HG03558 (cell line): ENCODE measurements around the gene CYB5R3.
"Not testable (repeated sequence)": the region's sequence is repeated elsewhere in the genome, so short reads cannot be mapped to it uniquely, and the experiment has no call there.

Source experiments
- ATAC-seq: cut with Tn5 transposase; IDR thresholded peaks from one replicate; pipeline ENCODE4 v1.9.1; 2021; ENCODE audit warnings: moderate number of reproducible peaks; ENCODE audit not compliant: unreplicated experiment; ENCODE audit errors: extremely low read depth

Gene CYB5R3

DNA sequence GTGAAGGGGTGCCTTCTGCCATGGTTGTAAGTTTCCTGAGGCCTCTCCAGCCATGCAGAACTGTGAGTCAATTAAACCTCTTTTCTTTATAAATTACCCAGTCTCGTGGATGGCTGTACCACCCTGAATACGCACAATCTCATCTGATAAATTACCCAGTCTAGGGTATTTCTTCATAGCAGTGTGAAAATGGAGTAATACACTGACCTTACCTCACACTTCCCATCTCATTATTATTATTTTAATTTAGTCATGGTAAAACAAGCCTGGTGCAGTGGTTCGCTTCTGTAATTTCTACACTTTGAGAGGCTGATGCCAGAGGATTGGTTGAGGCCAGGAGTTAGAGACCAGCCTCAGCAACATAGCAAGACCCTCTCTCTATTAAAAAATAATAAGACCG is 30.5 kb upstream of the CYB5R3 start:
- ATAC-seq, result no peak

DNA sequence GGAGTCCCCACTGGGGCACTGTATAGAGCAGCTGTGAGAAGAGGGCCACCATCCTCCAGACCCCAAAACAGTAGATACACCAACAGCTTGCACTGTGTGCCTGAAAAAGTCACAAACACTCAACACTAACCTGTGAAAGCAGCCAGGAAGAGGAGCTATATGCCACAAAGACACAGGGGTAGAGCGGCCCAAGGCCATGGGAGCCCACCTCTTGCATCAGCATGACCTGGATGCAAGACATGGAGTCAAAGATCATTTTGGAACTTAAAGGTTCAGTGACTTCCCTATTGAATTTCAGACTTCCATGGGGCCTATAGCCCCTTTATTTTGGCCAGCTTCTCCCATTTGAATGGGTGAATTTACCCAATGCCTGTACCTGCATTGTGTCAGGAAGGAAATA is 29.7 kb upstream of the CYB5R3 start:
- no peak for ATAC-seq

DNA sequence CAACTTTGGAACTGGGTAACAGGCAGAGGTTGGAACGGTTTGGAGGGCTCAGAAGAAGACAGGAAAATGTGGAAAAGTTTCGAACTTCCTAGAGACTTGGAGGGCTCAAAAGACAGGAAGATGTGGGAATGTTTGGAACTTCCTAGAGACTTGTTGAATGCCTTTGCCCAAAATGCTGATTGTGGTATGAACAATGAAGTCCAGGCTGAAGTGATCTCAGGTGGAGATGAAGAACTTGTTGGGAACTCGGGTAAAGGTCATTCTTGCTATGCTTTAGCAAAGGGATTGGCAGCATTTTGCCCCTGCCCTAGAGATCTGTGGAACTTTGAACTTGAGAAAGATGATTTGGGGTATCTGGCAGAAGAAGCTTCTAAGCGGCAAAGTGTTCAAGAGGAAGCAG is 28.7 kb upstream of the CYB5R3 start:
- not testable (repeated sequence) for ATAC-seq

DNA sequence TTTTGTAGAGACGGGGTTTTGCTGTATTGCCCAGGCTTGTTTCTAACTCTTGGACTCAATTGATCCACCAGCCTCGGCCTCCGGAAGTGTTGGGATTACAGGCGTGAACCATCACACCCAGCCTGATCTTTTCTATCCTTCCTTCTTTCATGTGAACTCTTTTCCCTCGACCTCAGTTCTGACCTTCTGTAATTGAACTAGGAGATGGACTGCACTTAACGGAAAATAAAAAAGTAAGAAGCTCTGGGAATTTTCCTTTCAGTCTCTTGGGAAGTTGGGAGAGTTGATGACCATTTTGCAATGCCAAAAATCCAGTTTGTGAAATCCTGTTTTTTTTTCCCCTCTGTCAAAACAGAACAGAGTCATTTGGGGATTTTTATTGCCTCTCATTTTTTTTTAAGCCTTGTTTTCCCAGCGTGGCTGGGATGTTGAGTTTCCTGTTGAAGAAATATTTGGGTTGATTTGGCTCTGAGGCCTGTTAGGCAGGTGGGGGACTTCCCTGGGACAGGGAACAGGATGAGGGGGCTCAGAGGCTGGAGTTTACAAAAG is 26.9 kb upstream of the CYB5R3 start:
- no peak for ATAC-seq

DNA sequence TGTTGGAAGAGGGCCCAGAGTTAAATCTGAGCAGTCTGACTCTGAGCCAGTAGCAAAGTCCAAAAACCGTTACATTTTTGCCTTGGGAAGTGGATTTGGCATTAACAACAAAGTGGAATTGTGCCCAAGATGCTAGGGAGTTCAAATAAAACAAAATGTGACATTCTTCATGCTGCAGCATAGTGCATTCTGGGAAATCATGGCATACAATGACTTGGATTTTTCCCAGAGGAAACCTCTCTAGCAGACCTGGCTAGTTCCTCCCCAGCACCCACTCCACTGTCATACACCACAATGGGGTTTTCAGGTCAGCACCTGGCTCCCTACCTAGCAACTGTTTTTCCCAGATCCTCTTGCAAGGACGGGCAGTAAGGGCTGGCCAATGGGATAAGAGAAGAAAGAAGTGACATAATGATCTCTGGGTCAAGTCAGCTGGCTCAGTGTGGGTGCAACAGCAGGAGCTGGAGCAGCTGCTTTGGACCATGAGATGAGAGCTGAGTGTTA is 24.8 kb upstream of the CYB5R3 start:
- ATAC-seq, result no peak

DNA sequence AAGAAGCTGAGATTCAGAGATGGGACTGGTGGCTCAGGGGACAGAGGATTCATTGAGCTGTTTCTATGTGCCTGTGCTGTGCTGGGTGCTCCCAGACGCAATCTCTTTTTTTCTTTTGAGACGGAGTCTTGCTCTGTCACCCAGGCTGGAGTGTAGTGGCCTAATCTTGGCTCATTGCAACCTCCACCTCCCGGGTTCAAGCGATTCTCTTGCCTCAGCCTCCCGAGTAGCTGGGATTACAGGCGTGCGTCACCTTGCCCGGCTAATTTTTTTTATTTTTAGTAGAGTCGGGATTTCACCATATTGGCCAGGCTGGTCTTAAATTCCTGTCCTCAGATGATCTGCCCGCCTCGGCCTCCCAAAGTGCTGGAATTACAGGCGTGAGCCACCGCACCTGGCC is 23.9 kb upstream of the CYB5R3 start:
- not testable (repeated sequence) for ATAC-seq

DNA sequence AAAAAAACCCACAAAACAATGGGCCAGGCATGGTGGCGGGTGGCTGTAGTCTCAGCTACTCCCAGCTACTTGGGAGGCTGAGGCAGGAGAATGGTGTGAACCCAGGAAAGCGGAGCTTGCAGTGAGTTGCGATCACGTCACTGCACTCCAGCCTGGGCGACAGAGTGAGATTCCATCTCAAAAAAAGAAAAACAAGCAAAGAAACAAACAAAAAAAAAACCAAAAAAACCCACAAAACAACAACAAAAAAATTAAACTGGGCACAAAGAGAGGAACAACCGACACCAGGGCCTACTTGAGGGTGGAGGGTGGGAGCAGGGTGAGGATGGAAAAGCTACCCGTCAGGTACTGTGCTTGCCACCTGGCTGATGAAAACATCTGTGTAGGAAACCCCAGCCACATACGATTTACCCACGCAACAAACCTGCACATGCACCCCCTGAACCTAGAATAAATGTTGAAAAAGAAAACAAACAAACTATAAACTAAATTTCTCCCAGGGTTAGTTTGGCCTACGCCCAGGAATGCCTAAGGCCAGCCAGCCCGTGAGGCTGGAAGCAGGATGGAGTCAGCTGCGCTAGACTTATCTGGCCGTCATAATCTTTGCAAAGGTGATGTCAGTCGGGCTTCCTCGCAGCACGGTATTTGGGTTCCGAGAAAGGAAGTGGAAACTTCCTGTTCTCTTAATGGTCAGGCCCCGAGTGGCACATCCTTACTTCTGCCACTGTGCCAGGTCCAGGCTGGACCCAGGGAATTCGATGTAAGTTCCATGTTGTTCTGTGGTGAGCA is 21.9 kb upstream of the CYB5R3 start:
- ATAC-seq, result no peak

DNA sequence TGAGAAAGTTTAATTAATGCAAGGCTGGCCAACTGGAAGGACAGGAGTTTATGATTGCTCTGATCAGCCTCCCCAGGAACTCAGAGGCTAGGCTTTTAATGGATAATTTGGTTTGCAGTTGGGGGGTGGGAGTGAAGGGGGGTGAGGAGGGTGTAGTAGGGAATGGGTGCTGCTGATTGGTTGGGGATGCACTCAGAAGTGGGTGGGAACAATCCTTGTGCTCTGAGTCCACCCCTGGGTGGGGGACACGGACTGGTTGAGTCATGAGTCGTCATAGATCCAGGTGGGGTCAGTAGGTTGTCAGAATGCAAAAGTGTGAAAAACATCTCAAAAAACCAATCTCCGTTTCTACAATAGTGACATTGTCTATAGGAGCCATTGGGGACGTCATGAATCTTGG is 20.9 kb upstream of the CYB5R3 start:
- ATAC-seq, result no peak

DNA sequence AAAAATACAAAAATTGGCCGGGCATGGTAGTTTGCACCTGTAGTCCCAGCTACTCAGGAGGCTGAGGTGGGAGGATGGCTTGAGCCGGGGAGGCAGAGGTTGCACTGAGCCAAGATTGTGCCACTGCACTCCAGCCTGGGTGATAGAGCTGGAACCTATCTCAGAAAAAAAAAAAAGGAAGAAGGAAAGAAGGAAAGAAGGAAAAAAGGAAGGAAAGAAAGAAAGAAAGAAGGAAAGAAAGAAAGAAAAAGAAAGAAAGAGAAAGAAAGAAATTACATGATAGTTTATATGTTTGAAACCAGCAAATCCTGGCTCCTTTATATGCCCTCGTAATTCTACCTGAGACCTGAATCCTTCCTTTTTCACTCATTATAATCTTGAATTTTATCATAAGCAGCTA is 17.2 kb upstream of the CYB5R3 start:
- ATAC-seq, result not testable (repeated sequence)

DNA sequence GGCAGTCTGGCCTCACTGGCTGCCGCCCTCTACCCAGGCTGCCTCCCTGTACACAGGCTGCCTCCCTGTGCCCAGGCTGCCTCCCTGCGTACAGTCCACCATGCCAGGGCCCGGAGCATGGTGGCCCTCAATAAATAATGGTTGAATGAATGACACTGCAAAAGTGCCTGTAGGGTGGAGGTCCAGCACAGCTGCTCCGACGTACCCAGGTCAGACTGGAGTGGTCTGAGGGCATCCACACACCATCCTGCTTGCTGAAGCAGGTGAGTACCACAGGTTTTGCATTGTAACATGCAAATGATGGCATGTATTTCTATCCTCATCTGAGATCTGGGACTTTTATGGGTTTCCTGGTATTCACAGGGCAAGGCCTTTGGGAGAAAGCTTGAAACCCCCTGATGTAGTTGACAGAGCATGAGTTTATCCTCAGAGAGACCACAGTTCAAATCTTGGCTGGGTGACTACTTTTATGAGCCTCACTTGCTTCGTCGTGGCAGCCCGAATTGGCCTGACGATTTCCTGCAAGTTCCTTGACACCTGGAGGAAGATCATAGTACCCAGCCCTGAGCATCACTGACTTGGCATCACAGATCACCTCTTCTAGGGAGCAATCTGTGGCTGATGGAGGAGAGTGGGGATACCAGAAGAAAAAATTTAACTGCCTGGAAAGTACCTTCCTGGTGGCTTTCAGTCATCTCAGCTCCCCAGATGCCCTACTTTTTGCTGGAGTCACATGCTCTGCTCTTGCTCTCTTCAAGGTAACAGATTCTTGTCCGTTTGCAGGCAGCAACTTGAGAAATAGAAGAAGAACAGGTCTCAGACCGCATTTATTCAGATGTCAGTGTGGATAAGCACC is 16.0 kb upstream of the CYB5R3 start:
- no peak for ATAC-seq

DNA sequence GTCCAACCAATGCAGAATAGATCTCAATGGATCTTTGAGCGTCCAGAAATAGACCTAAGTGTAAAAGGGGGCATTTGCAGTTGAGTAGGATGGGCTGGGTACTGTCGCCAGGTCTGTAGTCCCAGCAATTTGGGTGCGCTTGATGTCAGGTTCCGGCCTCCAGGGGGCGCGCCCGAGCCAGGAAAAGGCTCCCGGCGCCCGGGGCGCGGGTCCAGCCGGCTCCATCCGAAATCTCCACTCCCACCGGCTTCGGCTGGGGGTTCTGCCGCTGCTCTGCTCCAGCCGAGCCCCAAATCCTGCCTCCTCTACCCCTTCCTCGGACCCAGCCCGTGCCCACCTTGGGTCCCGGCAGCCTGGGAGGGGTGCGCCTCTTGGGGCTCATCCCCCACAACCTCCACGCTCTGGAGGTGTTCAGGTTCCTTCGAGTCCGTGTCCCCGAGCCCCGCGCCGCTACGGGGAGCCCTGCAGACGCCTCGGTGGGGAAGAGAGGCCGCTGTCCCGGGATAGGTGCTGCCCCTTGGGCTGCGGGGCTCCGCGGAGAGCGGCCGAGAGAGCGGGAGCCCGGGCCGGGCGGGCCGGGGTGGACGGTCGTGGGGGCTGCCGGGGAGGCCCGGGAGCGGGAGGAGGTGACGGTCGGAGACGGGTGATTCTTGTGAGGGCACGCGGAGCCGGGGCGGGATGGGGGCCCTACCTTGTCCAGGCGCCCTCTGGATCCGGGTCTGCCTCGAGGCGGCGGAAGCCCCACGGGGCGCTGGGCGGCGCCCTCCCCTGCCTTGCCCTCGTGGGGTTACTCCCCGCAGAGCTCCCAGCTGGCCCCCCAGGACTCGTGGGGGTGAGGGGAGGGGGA is 13.0 kb upstream of the CYB5R3 start:
- no peak for ATAC-seq

DNA sequence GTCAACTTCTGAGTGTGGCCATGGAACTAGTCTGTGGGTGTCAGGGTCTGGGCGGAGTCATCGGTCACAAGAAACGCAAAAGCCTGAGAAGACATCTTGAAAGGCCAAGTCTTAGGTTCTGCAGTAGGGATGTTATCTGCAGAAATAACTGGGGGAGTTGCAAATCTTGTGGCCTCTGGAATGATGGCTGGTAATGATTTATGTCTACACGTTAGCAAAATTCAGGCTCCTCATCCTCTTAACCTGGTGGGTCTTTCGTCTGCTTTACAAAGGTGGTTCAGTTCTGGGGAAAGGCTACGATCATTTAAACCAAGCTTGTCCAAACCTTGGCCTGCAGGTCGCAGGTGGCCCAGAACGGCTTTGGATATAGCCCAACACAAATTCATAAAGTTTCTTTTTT is 7.4 kb upstream of the CYB5R3 start:
- ATAC-seq, result no peak

DNA sequence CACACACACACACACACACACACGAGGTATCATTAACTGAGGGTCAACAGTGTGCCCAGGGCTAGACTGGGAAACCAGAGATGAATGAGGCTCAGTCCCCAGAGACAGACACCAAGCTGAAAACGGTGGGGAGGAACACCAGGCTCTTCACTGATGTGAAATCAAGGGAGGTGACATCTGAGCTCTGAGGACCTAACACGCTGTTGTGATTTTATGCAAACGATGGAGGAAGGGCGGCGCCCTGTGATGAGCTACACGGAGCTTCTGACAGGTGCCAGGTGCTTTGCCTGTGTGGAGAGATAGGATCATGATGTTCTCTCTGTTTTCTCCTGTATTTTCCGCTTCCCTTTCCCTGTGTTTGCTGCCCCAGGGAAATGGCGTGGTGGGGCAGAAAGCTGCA is 6.5 kb upstream of the CYB5R3 start:
- ATAC-seq, result no peak

DNA sequence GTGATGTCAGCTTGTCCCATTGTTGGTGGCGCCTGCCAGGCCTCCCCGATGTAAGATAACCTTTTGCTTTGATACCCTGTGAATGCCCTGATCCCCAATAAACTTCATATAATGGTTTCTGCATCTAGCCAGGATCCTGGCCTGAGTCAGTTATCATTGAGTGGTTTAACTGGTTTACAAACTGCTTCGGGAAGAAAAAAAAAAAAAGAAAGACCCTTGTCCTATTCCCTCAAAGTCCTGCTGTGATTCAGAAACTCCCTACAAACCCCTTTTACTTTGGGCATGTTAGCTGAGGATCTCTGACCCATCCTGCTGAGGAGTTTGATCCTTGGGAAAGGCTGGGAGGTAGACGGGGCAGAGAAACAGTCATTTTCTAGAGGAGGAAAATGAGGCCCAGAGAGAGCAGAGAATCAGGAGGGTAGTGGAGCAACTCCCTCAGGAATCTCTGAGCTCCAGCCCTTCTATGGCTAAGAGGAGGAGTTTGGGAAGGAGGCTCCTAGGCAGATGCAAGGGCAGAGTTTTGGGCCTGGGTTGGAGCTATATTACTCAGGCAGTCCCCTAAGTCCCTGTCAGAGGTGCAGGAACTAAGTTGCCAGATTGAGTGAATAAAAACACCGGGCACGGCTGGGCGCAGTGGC is 5.4 kb upstream of the CYB5R3 start:
- ATAC-seq, result no peak

DNA sequence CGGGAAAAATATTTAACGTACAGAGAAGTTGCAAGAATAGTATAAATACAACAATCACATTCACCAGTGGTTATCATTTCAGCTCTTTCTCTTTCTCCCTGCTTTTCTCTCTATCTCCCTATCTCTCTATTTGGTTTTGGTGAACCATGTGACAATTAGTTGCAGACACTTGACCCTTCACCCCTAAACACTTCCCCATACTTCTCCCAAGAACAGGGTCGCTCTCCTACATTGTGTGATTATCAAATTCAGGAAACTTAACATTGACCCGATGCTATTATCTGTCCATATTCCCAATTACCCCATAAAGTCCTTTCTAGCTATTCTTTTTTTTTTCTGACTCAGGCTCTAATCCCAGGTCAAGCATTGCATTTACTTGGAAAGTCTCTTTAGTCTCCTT is 4.8 kb upstream of the CYB5R3 start:
- no peak for ATAC-seq

DNA sequence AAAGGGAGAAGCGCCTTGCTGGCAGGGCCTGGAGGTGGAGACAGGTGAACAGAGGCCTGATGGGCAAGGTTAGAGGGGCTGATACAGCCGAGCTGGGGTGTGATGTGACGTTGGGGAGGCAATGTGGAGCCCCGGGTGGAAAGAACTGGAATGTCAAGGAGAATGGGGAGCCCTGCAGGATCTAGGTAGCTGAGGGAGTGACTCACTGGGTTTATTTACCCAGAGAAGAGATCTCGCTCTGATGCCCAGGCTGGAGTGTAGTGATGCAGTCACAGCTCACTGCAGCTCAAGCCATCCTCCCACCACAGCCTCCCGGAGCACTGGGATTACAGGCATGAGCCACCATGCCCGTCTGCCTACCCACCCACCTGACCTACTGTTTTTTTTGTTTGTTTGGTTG is 1.9 kb upstream of the CYB5R3 start:
- ATAC-seq, result no peak

DNA sequence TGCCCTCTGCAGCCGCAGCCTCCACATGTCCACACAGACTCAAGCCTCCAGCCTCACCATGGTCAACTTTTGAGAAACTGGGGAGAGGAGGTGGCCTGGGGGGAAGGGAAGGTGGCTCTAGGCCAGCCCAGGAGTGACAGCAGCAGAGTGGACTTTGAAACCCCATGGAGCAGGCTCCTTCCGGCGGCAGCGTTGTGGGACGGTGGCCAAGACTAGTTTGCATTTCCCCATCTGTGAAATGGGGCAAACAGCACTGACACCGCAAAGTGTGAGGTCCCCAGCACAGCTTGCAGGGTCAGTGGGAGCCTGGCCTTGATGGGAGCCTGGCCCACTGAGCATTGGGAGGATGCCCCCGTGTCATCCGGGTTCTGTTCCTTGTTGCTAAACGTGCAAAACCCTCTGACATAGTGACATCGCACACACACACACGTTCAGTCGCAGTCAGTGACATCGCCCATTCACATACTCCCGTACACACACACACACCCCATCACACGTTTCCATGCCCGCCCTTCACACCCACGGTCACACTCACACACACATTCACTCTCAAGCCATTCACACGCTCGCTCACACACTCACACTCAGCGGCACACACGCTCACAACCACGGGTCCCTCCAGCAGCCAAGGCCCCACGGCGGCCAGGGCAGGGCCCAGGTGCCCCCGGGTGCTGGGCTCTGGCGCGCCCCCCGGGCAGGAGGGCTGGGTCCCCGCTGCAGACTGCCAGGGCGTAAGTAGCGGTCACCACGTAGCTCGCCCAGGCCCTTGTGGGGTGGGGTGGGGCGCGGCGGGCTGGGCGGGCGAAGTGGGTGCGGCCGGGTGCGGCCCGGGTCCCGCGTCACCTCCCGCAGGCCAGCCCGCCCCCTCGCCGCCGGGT is 585 bp downstream of the CYB5R3 start:
- ATAC-seq, result no peak

DNA sequence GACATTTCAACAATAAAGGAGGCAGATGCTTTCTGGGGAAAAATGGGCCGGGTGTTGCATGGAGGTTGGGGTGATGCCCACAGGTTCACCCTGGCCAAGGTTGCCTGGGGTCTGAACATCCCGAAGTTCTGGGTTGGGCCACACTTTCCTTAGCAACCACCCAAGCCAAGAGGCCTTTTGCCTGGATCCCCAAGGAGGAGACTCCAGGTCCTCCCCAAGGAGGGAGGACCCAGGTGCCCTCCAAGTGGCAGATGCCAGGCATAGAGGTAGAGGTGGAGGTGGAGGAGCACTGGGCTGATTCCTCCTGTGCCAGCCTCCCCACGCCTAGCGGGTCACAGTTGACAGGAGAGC is 1.2 kb downstream of the CYB5R3 start:
- no peak for ATAC-seq
